Right atrium auricular region (tissue), 2 donors: ENCODE measurements around the gene AGTRAP. TPM values are rescaled to one million over a fixed set of nuclear protein-coding genes. Genes with fewer than 3 reads are reported as not detected.
A peak's percentile ranks its signal among the peaks of the same experiment; 100 is the strongest.

Experiments
- DNase-seq: peaks from one replicate; pipeline ENCODE4 v3.0.0-alpha.2; 2019; ENCODE audit warnings: low spot score
- H3K27ac ChIP-seq, 2 donors: fragments of 200-600 bp; sonication (generic); 1 replicate in 1 of 2; 2 replicates in 1 of 2; pipeline ENCODE4 v1.5.1; 2016 to 2019
- H3K27me3 ChIP-seq, 2 donors: fragments of 200-600 bp; sonication (generic); one replicate each; pipeline versions ENCODE4 v1.5.1 to v1.6.0; 2017 to 2019
- H3K36me3 ChIP-seq: fragments of 200-600 bp; sonication (generic); one replicate; pipeline ENCODE4 v1.5.1; 2016
- H3K4me1 ChIP-seq, 2 donors: fragments of 200-600 bp; sonication (generic); one replicate each; pipeline versions ENCODE4 v1.5.1 to v1.6.0; 2017 to 2019
- H3K4me3 ChIP-seq, 2 donors: fragments of 200-600 bp; sonication (generic); 1 replicate in 1 of 2; 2 replicates in 1 of 2; pipeline ENCODE4 v1.5.1; 2017 to 2019; ENCODE audit warnings: mild to moderate bottlenecking in 1 of 2, moderate library complexity in 1 of 2
- H3K9me3 ChIP-seq, 2 donors: fragments of 200-600 bp; sonication (generic); one replicate each; pipeline ENCODE4 v1.5.1; 2019
- total RNA-seq, 2 donors: library from RNA; depleted of rRNA; stranded (reverse); fragments of >200 nt; gene quantifications; one replicate each; pipeline ENCODE4 v1.1.0, GENCODE V29; 2016
- TF ChIP-seq, protein P1 (sequence below), 2 donors: fragments of 200-600 bp; sonication (generic); IDR thresholded peaks; one replicate each; pipeline ENCODE4 v1.5.1; 2019; ENCODE audit warnings: antibody characterized with exemption in 2 of 2

Gene AGTRAP
- total RNA-seq, 2 donors from 2014 or later = 20.8 to 47.2 TPM

GRCh38 chr1:11799099-11799498, 63.2 kb downstream of the AGTRAP start:
- Histone ChIP-seq H3K4me3 (no peak overlapping the region), H3K27ac (peak overlapping the region; percentile 96 to 98), H3K9me3 (no peaks in the 10 kb centered on the region), H3K36me3 (peaks cover 50% of the 10 kb centered on the region), H3K27me3 (no peaks in the 10 kb centered on the region), H3K4me1 (peaks cover 0 to 93% of the 10 kb centered on the region in 2 donors)
- no peak for DNase-seq
- TF ChIP-seq, protein P1, sequence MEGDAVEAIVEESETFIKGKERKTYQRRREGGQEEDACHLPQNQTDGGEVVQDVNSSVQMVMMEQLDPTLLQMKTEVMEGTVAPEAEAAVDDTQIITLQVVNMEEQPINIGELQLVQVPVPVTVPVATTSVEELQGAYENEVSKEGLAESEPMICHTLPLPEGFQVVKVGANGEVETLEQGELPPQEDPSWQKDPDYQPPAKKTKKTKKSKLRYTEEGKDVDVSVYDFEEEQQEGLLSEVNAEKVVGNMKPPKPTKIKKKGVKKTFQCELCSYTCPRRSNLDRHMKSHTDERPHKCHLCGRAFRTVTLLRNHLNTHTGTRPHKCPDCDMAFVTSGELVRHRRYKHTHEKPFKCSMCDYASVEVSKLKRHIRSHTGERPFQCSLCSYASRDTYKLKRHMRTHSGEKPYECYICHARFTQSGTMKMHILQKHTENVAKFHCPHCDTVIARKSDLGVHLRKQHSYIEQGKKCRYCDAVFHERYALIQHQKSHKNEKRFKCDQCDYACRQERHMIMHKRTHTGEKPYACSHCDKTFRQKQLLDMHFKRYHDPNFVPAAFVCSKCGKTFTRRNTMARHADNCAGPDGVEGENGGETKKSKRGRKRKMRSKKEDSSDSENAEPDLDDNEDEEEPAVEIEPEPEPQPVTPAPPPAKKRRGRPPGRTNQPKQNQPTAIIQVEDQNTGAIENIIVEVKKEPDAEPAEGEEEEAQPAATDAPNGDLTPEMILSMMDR (IDR thresholded peaks at IDR 0.05) = no peak

DNA sequence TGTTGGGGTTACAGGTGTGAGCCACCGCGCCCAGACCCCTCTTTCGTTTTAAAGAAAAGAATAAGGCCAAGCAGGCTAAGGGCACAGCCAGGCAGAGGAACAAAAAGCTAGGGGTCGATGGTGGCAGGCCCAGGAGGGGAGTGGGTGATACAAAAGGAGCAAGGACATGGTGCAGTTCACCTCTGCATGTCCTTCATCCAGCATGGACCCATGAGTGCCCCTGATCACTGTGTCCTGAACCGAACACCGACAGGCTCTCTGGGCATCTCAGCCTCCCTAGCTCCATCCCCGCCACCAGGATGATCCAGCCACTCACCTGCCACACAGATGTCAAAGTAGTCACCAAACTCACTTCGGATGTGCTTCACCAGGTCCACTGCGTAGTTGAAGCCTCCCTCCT, 64.0 kb downstream of the AGTRAP start:
- peaks cover 42% of the 10 kb centered on the region for H3K36me3 ChIP-seq
- H3K27ac ChIP-seq = peak overlapping the region; percentile 96 to 98

GRCh38 chr1:11800391-11800755, 64.4 kb downstream of the AGTRAP start:
- Histone ChIP-seq H3K27me3 (no peaks in the 10 kb centered on the region), H3K4me1 (peaks cover 0 to 94% of the 10 kb centered on the region in 2 donors), H3K36me3 (peaks cover 37% of the 10 kb centered on the region), H3K9me3 (no peaks in the 10 kb centered on the region), H3K27ac (peak overlapping the region; percentile 96 to 98), H3K4me3 (no peak overlapping the region)
- DNase-seq = no peak
- TF ChIP-seq, protein P1 (IDR thresholded peaks at IDR 0.05) = no peak

More for the DNA sequence above, 64.0 kb downstream of the AGTRAP start:
- Histone ChIP-seq H3K4me3 (no peak overlapping the region), H3K27me3 (no peaks in the 10 kb centered on the region), H3K9me3 (no peaks in the 10 kb centered on the region), H3K4me1 (peaks cover 0 to 93% of the 10 kb centered on the region in 2 donors)
- TF ChIP-seq, protein P1 (IDR thresholded peaks at IDR 0.05) = no peak
- no peak for DNase-seq

Other genes with a start within 250 kb of the AGTRAP start
- 10 to 100 TPM in 1 of 2 donors, 1 to 10 TPM in 1; 2.5 to 16.7 TPM for gene FBXO2, start 81.7 kb upstream of the AGTRAP start, total RNA-seq
- 10 to 100 TPM; 15.5 to 20.5 TPM for gene FBXO44, start 81.3 kb upstream of the AGTRAP start, total RNA-seq
- 10 to 100 TPM in 1 of 2 donors, 1 to 10 TPM in 1; 8.0 to 10.8 TPM for gene FBXO6, start 71.9 kb upstream of the AGTRAP start, total RNA-seq
- 10 to 100 TPM; 18.7 to 31.1 TPM for gene MAD2L2, start 55.0 kb upstream of the AGTRAP start, total RNA-seq
- not detected for gene DRAXIN, start 44.4 kb upstream of the AGTRAP start, total RNA-seq
- gene C1orf167, start 26.1 kb downstream of the AGTRAP start, total RNA-seq = 1 to 10 TPM in 1 of 2 donors, under 1 TPM in 1; 0.85 to 1.7 TPM
- 10 to 100 TPM; 38.5 to 53.9 TPM for gene MTHFR, start 69.8 kb downstream of the AGTRAP start, total RNA-seq
- gene CLCN6, start 70.1 kb downstream of the AGTRAP start, total RNA-seq = 10 to 100 TPM; 14.8 to 15.2 TPM
- over 10,000 TPM; 98,870 to 132,613 TPM for gene NPPA, start 111.6 kb downstream of the AGTRAP start, total RNA-seq
- gene NPPB, start 122.8 kb downstream of the AGTRAP start, total RNA-seq = over 10,000 TPM in 1 of 2 donors, 1,000 to 10,000 TPM in 1; 1,081 to 10,488 TPM
- 10 to 100 TPM; 70.8 to 73.2 TPM for gene KIAA2013, start 190.3 kb downstream of the AGTRAP start, total RNA-seq
- 10 to 100 TPM; 56.1 to 58.1 TPM for gene PLOD1, start 198.6 kb downstream of the AGTRAP start, total RNA-seq
- 100 to 1,000 TPM; 367 to 466 TPM for gene MFN2, start 244.3 kb downstream of the AGTRAP start, total RNA-seq